ENCODE results near the gene SERINC1.

Gene SERINC1

GRCh38 chr6:122431780-122432179 lies 39.8 kb downstream of the SERINC1 start:
- no peak overlapping the region for H3K27ac ChIP-seq
- TF ChIP-seq, protein P1, sequence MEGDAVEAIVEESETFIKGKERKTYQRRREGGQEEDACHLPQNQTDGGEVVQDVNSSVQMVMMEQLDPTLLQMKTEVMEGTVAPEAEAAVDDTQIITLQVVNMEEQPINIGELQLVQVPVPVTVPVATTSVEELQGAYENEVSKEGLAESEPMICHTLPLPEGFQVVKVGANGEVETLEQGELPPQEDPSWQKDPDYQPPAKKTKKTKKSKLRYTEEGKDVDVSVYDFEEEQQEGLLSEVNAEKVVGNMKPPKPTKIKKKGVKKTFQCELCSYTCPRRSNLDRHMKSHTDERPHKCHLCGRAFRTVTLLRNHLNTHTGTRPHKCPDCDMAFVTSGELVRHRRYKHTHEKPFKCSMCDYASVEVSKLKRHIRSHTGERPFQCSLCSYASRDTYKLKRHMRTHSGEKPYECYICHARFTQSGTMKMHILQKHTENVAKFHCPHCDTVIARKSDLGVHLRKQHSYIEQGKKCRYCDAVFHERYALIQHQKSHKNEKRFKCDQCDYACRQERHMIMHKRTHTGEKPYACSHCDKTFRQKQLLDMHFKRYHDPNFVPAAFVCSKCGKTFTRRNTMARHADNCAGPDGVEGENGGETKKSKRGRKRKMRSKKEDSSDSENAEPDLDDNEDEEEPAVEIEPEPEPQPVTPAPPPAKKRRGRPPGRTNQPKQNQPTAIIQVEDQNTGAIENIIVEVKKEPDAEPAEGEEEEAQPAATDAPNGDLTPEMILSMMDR (conservative IDR thresholded peaks at IDR 0.05), result no peak

DNA sequence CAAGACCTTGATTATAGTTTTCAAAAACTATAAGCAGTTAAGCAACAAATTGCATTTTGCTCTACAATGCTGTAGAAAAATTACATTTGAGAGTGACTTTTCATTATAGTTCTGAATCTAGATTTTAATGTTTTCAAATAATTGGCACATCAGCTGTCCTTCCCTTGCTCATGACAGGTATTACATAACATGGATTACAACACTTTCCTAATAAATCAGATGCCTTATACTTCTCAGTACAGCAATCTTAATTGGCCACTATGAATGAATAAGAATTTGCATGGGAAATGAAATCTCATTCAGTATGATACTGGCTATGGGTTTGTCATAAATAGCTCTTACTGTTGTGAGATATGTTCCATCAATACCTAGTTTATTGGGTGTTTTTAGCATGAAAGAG lies 42.3 kb downstream of the SERINC1 start:
- H3K27ac ChIP-seq, result no peak overlapping the region
- TF ChIP-seq, protein P1 (conservative IDR thresholded peaks at IDR 0.05), result no peak

GRCh38 chr6:122428781-122429180 lies 42.8 kb downstream of the SERINC1 start:
- TF ChIP-seq, protein P1 (conservative IDR thresholded peaks at IDR 0.05), result no peak
- H3K27ac ChIP-seq, result no peak overlapping the region

DNA sequence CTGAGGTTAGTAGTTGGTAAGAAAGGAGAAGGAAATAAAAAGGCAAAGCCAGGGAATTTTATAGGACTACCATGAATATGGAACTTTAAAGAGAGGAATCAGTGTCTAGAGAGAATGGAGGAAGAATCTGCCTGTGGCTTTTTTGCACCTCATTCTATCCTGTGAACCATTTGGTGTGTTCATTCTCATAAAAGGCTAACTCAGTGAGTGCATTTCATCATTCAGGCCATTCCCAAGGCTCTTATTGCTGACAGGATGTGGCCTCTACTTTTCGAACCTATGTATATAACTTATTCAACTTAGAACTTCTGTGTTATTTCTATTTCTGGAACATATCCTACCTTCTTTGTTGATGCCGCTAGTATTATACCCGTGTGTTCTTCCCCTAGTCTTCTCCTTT lies 45.0 kb downstream of the SERINC1 start:
- no peak overlapping the region for H3K27ac ChIP-seq
- TF ChIP-seq, protein P1 (conservative IDR thresholded peaks at IDR 0.05), result no peak

GRCh38 chr6:122423734-122424133 lies 47.9 kb downstream of the SERINC1 start:
- TF ChIP-seq, protein P1 (conservative IDR thresholded peaks at IDR 0.05), result no peak
- no peak overlapping the region for H3K27ac ChIP-seq

DNA sequence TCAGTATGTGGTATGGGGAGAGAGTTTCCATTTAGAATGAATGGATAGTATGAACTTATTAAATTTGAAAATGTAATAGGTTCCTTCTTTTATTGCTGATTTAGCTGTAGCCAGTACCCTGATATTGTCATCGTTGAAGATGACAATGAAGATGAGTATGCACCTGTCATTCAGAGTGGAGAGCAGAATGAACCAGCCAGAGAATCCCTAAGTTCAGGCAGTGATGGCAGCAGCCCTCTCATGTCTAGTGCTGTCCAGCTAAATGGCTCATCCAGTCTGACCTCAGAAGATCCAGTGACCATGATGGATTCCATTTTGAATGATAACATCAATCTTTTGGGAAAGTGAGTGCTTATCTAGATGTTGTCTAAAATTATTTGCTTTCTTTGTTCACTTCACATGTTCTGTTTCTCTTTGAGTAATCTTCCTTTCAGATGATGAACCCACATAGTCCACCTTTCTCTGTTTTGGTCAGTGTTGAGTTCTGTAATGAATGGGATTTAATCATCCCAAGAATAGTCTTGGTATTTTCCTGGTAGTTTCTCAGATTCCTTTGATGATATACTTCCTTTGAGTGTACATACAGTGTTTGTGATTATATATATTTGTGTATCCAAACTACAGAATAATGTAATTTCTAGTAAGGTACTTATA lies 48.9 kb downstream of the SERINC1 start:
- H3K27ac ChIP-seq, result no peak overlapping the region
- TF ChIP-seq, protein P1 (conservative IDR thresholded peaks at IDR 0.05), result no peak

DNA sequence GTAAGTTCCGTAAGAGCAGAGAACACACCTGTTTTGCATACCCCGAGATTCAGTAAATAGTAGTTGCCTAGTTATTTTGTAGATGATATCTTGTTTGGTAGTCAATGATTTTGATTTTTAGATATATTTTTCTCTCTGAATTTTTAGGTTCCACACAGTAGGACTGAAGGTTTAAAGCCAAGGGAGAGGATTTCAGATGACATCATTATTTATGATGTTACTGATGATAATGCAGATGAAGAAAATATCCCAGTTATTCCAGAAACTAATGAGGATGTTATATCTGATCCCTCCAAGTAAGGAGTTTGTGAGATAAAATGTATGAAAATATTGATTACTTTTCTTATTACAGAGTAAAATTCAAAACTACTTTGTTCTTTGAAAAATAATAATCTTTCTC lies 49.6 kb downstream of the SERINC1 start:
- H3K27ac ChIP-seq, result no peak overlapping the region
- TF ChIP-seq, protein P1 (conservative IDR thresholded peaks at IDR 0.05), result no peak

Measured in VCaP (cell line).